Left lung (tissue), 10 donors: Measurements from ENCODE around the gene MCRIP2. TPM values are rescaled to one million over a fixed set of nuclear protein-coding genes. Genes with fewer than 3 reads are reported as not detected.
A peak's percentile ranks its signal among the peaks of the same experiment; 100 is the strongest.

Experiments
- ATAC-seq: fragments of 200-7000 bp; cut with Tn5 transposase; one replicate; pipeline ENCODE4 v1.9.1; 2020; ENCODE audit warnings: moderate library complexity
- DNase-seq, 4 donors: peaks; one replicate each; pipeline ENCODE4 v3.0.0-alpha.2; 2013 to 2020
- H3K27ac ChIP-seq, 2 donors: fragments of 200-600 bp; sonication (generic) in 1 of 2; one replicate each; pipeline versions ENCODE4 v1.5.0 to v1.8.0; 2020 to 2021
- H3K27me3 ChIP-seq, 2 donors: fragments of 200-600 bp; sonication (generic) in 1 of 2; one replicate each; pipeline versions ENCODE4 v1.5.0 to v1.8.0; 2020 to 2021
- H3K36me3 ChIP-seq, 2 donors: fragments of 200-600 bp; sonication (generic) in 1 of 2; one replicate each; pipeline versions ENCODE4 v1.5.0 to v1.8.0; 2020 to 2021
- H3K4me1 ChIP-seq, 2 donors: fragments of 200-600 bp; one replicate each; pipeline ENCODE4 v1.8.0; 2021
- H3K4me3 ChIP-seq, 2 donors: fragments of 200-600 bp; sonication (generic) in 1 of 2; one replicate each; pipeline versions ENCODE4 v1.5.0 to v1.8.0; 2020 to 2021; ENCODE audit warnings: mild to moderate bottlenecking in 1 of 2
- H3K9me3 ChIP-seq, 2 donors: fragments of 200-600 bp; sonication (generic) in 1 of 2; one replicate each; pipeline versions ENCODE4 v1.5.0 to v1.8.0; 2020 to 2021
- CTCF ChIP-seq, 2 donors: fragments of 200-600 bp; sonication (generic) in 1 of 2; IDR thresholded peaks; one replicate each; pipeline versions ENCODE4 v1.5.0 to v1.8.0; 2021; ENCODE audit warnings: antibody characterized with exemption in 2 of 2
- intact Hi-C, 2 donors: fragments of 100-400 bp; cut with DNase I; formaldehyde crosslinking; loops; one replicate each; pipeline versions ENCODE4 v1.11.2 to v1.14.2; 2022
- polyA plus RNA-seq, 6 donors: library from polyadenylated mRNA; unstranded; fragments of 120-200 nt; gene quantifications; one replicate each; pipeline ENCODE4 v1.2.1, GENCODE V29; 2013; ENCODE audit not compliant: insufficient read length in 6 of 6
- total RNA-seq, 2 donors: library from RNA; stranded (reverse); fragmentation: NEBNext Ultra II Directional; extraction: Animal tissue kit (Norgen Biotek cat#: 25700); gene quantifications; one replicate each; pipeline ENCODE4 v1.2.1, GENCODE V29; 2021
- donor health status: DM: no; HTN: yes; CAD: no.
- donor health status: DM: no; HTN: no; CAD: no.

The MCRIP2 gene
- total and polyA plus RNA-seq, 8 donors = 6.8 to 42.5 (median 12.1) TPM

- TF ChIP-seq CTCF (IDR thresholded peaks at IDR 0.05) = no peak
- Histone ChIP-seq H3K9me3 (peaks cover 0 to 6% of the 10 kb centered on the region in 2 donors), H3K27me3 (no peaks in the 10 kb centered on the region), H3K4me1 (peaks cover 0 to 9% of the 10 kb centered on the region in 2 donors), H3K4me3 (no peak overlapping the region), H3K27ac (no peak overlapping the region), H3K36me3 (no peaks in the 10 kb centered on the region)
- DNase-seq = no peak
- intact Hi-C loops = no loop called here
- ATAC-seq = no peak
Measured at GRCh38 chr16:609316-609715, 32.3 kb upstream of the MCRIP2 start.

GRCh38 chr16:609984-610383 lies 31.6 kb upstream of the MCRIP2 start:
- Histone ChIP-seq H3K4me3 (no peak overlapping the region), H3K27ac (no peak overlapping the region), H3K4me1 (peaks cover 0 to 9% of the 10 kb centered on the region in 2 donors), H3K27me3 (no peaks in the 10 kb centered on the region), H3K36me3 (no peaks in the 10 kb centered on the region), H3K9me3 (peaks cover 0 to 4% of the 10 kb centered on the region in 2 donors)
- ATAC-seq (no peak), DNase-seq (peak in 1 of 4 donors; percentile 72)
- no peak for TF ChIP-seq CTCF (IDR thresholded peaks at IDR 0.05)
- intact Hi-C loops = no loop called here

GRCh38 chr16:610513-611381 lies 30.9 kb upstream of the MCRIP2 start:
- intact Hi-C loops = no loop called here
- H3K27me3 ChIP-seq = no peaks in the 10 kb centered on the region
- TF ChIP-seq CTCF (IDR thresholded peaks at IDR 0.05) = peak; percentile 62 to 84
- H3K36me3 ChIP-seq = no peaks in the 10 kb centered on the region
- H3K4me1 ChIP-seq = peaks cover 0 to 9% of the 10 kb centered on the region in 2 donors
- ATAC-seq (peak; percentile 96), DNase-seq (peak in 1 of 4 donors; percentile 92)
- no peak overlapping the region for H3K4me3 ChIP-seq
- no peak overlapping the region for H3K27ac ChIP-seq
- no peaks in the 10 kb centered on the region for H3K9me3 ChIP-seq

- Histone ChIP-seq H3K27ac (no peak overlapping the region), H3K27me3 (no peaks in the 10 kb centered on the region), H3K36me3 (peaks cover 0 to 12% of the 10 kb centered on the region in 2 donors), H3K4me1 (peaks cover 0 to 13% of the 10 kb centered on the region in 2 donors), H3K9me3 (no peaks in the 10 kb centered on the region), H3K4me3 (no peak overlapping the region)
- ATAC-seq (no peak), DNase-seq (no peak)
- TF ChIP-seq CTCF (IDR thresholded peaks at IDR 0.05) = no peak
- intact Hi-C loops = no loop called here
Measured at GRCh38 chr16:615122-615521, 26.5 kb upstream of the MCRIP2 start.

GRCh38 chr16:616733-617586 lies 24.7 kb upstream of the MCRIP2 start:
- H3K36me3 ChIP-seq = peaks cover 0 to 19% of the 10 kb centered on the region in 2 donors
- peak; percentile 85 for ATAC-seq
- DNase-seq = peak in 3 of 4 donors; percentile 46 to 87 (median 54)
- intact Hi-C loops = no loop called here
- peak overlapping the region; percentile 75 to 80 for H3K27ac ChIP-seq
- H3K27me3 ChIP-seq = no peaks in the 10 kb centered on the region
- no peaks in the 10 kb centered on the region for H3K9me3 ChIP-seq
- H3K4me1 ChIP-seq = peaks cover 0 to 10% of the 10 kb centered on the region in 2 donors
- H3K4me3 ChIP-seq = peak overlapping the region in 1 of 2 donors; percentile 1
- no peak for TF ChIP-seq CTCF (IDR thresholded peaks at IDR 0.05)
